ENCODE measurements around the gene EP400.

Gene EP400

DNA sequence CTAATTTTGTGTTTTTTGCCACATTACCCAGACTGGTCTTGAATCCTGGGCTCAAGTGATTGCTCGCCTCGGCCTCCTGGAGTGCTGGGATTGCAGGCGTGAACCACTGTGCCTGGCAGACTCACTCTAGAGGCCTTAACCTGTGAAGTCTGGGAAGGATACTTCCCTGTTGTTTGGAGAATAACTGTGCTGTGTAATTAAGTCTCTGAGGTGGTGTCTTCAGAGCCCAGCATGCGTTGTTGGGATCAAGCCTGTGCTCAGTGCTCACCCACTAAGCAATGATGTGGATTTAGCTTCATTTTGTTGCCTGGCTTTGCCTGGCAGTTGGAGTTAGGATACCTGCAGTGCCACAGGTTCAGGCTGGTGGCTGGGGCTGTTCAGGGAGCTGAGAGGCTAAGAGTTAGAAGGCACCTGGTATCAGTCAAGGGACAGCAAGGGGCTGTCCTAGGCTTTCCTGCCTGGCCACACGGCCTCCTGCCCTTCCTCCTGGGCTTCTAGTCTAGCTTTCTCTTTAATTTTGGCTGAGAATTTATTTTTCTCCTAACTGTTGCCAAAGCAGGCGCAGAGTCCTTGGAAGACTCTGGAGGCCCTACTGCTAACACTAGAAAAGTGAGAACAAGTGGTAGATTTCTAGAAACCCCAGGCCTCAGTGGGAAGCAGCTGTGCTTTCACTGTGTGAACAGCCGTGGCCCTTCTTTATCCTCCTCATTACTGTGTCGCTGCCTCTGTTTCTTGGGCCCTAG, 38.5 kb downstream of the EP400 start:
- DNase-seq (ENCODE audit: low read depth) = no peak

DNA sequence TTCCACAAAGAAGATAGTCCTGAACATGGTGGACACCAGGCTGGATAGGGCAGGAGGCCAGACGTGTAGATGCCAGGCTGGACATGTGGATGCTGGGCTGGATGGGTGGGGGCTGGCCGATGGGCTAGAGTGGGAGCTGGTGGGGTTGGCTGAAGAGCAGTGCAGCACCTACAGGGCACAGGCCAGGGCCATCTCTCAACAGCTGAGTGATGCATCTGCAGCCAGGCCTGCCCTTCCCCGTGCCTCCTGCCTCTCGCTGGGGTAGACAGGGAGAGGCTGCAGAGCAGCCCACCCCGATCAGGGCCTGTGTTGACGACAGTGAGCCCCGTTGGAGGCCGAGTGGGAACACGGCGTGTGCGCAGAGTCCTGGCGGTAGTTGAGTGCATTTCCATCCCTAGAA, 39.3 kb downstream of the EP400 start:
- DNase-seq (ENCODE audit: low read depth) = no peak

- no peak for DNase-seq (ENCODE audit: low read depth)
Measured at GRCh38 chr12:131990066-131990979, 40.6 kb downstream of the EP400 start.

DNA sequence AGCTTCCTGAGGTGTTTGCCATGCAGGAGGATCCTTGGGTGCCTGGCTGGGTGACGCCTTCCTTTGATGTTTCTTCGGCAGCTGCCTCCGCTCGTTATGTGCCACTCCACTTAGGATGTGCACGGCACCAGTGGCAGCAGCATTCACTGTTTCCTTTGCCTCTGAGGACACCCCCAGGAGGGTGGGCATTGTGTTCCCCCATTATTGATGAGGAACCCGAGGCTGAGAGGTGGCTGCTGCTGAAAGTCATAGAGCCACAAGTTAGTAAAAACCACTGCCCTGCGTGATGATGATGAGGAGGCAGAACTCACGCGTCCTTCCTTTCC, 41.2 kb downstream of the EP400 start:
- DNase-seq (ENCODE audit: low read depth) = no peak

GRCh38 chr12:131991816-131992430, 42.2 kb downstream of the EP400 start:
- DNase-seq (ENCODE audit: low read depth) = no peak

GRCh38 chr12:131994589-131994988, 44.8 kb downstream of the EP400 start:
- DNase-seq (ENCODE audit: low read depth) = no peak

- DNase-seq (ENCODE audit: low read depth) = no peak
Measured at GRCh38 chr12:132000286-132000872, 50.6 kb downstream of the EP400 start.

GRCh38 chr12:132003846-132004245, 54.1 kb downstream of the EP400 start:
- DNase-seq (ENCODE audit: low read depth) = no peak

DNA sequence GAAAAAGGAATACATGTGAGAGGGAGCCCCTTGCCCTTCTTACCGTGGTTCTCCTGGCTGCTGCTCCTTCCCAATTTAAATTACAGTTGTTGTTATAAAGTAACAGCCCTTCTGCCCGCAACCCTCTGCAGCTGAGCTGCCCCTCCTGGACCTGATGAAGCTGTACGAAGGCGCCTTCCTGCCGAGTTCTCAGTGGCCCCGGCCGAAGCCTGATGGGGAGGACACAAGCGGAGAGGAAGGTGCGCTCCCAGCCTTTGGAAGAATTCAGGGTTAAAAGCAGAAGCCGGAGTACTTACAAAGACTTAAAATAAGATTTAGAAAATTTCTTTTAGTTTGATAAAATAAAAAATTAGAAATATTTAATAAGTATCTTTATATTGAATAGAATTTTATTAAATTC, 55.2 kb downstream of the EP400 start:
- no peak for DNase-seq (ENCODE audit: low read depth)

DNA sequence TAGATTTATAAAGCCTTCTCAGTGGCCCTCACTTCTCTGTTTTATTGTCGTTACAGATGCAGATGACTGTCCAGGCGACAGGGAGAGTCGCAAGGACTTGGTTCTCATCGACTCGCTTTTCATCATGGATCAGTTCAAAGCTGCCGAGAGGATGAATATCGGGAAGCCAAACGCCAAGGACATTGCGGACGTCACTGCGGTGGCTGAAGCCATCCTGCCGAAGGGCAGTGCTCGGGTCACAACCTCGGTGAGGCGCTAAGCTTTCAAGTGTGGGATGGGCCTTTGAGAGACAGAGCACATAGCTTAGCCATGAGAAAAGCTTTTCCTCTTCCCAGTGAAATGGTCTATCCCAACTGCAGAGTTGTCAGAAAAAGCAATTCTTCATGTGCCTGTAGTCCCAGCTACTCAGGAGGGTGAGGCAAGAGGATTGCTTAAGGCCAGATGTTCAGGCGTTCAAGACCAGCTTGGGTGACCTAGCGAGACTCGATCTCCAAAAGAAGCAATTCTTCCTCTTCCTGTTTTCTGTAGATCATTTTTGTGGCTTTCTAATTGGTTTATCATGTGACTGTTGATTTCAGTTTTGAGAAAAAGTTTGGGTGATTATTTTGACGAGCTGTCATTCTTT, 56.4 kb downstream of the EP400 start:
- no peak for DNase-seq (ENCODE audit: low read depth)

GRCh38 chr12:132007041-132007440, 57.3 kb downstream of the EP400 start:
- DNase-seq (ENCODE audit: low read depth) = no peak

DNA sequence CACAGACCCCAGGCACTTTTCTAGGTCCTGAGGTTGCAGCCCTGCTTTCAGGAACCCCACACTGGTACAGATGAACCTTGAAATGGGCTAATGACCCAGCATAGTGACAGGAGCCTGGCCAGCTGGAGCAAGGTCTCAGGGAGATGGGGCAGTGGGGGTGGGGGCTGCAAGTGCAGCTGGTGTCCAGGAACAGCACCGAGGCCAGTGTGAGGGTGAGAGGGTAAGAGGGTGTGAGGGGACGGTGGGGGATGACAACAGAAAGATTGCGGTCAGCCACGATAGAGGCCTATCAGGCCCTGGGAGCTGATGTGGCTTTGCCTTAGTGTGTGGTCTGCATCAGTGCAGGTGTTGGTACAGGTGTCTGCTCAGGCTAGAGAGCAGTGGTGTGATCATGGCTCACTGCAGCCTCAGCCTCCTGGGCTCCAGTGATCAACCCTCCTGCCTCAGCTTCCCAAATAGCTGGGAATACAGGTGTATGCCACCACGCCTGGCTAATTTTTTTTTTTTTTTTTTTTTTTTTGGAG, 59.7 kb downstream of the EP400 start:
- DNase-seq (ENCODE audit: low read depth) = no peak

DNA sequence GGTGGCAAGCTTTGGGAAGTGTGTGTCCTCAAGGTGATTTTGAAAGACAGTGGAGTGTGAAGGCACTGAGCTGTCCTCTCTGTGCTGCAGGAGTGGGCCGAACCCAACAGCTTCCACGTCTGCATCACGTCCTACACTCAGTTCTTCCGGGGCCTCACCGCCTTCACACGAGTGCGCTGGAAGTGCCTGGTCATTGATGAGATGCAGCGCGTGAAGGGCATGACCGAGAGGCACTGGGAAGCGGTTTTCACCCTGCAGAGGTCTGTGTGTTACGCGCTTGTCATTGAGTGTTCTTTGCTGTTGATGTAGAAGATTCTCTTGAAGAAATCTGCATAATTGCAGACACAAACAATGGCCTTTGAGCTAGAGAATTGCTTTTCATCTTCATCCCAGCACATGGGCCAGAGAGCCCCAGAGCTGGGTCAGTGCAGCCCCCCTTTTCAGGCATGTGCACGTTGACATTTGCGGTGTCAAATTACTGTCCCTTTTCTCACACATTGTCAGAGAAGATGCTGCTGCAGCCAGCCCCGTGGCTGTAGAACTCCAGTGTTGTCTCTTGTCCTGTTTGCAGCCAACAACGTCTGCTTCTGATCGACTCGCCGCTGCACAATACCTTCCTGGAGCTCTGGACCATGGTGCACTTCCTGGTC, 63.3 kb downstream of the EP400 start:
- DNase-seq (ENCODE audit: low read depth) = no peak

DNA sequence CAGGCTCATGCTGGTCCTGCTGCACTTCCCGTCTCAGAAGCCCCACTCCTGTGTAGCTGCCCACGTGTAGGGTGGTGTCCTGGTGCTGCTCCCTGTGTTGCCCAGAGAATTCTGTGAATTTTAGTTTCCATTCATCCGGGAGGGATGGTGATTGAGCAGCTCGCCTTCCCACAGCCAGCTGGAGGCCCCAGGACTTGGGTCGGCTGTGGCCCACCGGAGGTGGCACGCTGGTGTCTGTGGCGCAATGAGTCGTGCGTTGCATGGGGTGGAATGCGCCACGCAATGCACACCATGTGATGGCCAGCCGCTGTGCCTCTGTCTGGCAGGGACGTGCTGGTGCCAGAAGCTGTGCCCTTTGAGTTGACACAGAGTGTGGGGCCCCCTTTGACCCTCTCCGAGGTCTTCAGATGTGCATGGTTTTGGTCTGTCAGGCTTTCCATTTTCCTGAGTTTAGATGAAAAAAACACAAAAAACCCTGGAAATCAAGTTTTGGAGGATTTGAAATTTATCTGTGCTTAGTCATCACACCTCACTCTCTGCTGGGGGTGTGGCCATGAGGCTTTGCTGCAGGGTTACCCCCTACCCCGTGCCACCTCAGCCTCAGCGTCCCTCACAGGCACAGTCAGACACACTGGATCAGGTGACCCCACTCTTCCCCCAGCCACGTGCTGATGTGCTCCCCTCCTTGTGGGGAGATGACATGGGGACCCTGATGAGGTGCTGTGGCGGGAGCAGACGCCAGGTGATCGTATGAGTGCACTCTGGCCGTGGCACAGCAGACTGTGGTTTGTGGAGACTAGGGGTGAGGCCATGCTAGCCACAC, 64.6 kb downstream of the EP400 start:
- DNase-seq (ENCODE audit: low read depth) = no peak

GRCh38 chr12:132014915-132015280, 65.2 kb downstream of the EP400 start:
- DNase-seq (ENCODE audit: low read depth) = no peak

- no peak for DNase-seq (ENCODE audit: low read depth)
Measured at GRCh38 chr12:132015686-132016430, 66.1 kb downstream of the EP400 start.

DNA sequence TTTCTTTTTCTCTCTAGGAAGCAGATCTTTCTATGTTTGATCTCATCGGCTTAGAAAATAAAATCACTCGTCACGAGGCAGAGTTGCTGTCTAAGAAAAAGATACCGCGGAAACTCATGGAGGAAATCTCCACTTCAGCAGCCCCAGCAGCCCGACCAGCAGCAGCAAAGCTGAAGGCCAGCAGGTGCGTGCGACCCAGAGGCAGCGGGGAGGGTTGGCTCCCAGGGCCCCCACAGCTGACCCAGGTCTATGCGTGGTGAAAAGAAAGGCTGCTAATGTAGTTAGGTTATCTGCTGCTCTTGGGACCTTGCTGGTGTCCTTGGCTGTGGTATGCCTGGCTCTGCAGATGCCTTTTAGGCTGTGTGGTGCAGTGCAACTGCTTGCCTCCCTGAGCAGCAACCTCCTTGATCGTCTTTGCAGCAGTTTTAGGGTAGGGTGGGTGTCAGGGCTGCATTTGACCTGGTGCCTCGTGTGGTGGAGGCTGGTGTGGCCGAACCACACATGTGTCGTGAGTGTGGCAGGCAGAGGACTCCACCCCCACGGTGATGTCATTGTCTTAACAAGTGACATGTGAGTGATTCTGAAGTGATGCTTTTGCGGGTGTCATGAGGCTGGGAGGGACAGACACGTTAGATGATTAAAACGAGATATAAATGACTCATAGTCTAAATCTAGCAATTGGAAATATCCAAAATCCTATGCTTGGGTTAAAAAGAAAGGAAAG, 68.6 kb downstream of the EP400 start:
- DNase-seq (ENCODE audit: low read depth) = no peak

DNA sequence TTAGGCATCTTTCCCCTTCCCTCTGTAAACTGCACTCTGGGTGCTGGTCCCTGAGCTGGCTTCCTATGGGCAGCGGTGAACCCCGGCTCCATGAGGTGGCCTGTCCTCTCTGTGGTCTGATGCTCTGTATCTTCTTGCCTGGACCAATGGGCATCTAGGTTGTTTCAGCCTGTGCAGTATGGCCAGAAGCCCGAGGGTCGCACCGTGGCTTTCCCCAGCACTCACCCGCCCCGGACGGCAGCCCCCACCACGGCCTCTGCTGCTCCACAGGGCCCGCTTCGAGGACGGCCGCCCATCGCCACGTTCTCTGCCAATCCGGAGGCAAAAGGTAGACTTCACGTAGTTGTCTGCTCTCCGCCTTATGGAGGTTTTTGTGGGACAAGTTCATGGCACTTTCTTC, 70.1 kb downstream of the EP400 start:
- no peak for DNase-seq (ENCODE audit: low read depth)

DNA sequence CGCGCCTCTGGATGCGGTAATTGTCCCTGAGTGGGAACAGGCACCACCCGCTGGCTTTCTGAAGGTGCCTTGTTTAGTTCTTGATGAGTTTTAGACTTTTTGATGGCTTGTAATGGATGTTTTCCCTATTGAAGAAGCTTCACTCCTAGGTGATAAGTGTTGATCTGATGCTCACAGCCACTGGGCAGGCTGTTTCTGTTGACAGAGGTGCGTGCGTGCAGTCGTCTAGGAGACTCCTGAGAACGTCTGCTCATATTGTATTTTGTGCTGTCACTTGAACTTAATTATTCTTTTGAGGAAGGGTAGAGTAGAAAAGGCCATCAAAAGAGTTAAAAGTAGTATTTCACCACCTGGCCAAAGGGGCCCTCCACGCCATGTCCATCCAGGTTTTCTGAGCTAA, 70.5 kb downstream of the EP400 start:
- no peak for DNase-seq (ENCODE audit: low read depth)

Measured in stimulated activated CD8-positive, alpha-beta memory T cell treated with anti-CD3 and anti-CD28 coated beads, Interleukin-15, amount 100 ng/mL, for 24 hours (primary cell).